Mammary epithelial cell (primary cell): ENCODE measurements around the gene TCF25.

Experiments
- EZH2 ChIP-seq: IDR thresholded peaks from 2 replicates; pipeline ENCODE4 v1.6.1; 2012; ENCODE audit warnings: low read length, inconsistent platforms, borderline replicate concordance
- TF ChIP-seq, protein P1 (sequence below), 2 donors: IDR thresholded peaks in 1 of 2; conservative IDR thresholded peaks in 1 of 2; 2 replicates each; pipeline ENCODE4 v1.5.1; 2011 to 2012; ENCODE audit warnings: inconsistent platforms in 2 of 2, low read length in 2 of 2, mild to moderate bottlenecking in 2 of 2, control low read depth in 1 of 2, low read depth in 1 of 2; ENCODE audit not compliant: insufficient read depth in 1 of 2; ENCODE audit errors: extremely low read depth in 1 of 2

GRCh38 chr16:89897204-89897603 is 23.8 kb downstream of the TCF25 start:
- TF ChIP-seq, protein P1, sequence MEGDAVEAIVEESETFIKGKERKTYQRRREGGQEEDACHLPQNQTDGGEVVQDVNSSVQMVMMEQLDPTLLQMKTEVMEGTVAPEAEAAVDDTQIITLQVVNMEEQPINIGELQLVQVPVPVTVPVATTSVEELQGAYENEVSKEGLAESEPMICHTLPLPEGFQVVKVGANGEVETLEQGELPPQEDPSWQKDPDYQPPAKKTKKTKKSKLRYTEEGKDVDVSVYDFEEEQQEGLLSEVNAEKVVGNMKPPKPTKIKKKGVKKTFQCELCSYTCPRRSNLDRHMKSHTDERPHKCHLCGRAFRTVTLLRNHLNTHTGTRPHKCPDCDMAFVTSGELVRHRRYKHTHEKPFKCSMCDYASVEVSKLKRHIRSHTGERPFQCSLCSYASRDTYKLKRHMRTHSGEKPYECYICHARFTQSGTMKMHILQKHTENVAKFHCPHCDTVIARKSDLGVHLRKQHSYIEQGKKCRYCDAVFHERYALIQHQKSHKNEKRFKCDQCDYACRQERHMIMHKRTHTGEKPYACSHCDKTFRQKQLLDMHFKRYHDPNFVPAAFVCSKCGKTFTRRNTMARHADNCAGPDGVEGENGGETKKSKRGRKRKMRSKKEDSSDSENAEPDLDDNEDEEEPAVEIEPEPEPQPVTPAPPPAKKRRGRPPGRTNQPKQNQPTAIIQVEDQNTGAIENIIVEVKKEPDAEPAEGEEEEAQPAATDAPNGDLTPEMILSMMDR (conservative IDR thresholded peaks at IDR 0.05 in 1 of 2, IDR thresholded peaks at IDR 0.05 in 1 of 2; ENCODE audit: extremely low read depth in 1 of 2, insufficient read depth in 1 of 2, low read depth in 1 of 2, low read length in 2 of 2): no peak
- TF ChIP-seq EZH2: no peak
